Endodermal cell (in vitro differentiated cells): ENCODE measurements around the gene ASB10. TPM values are rescaled to one million over a fixed set of nuclear protein-coding genes. Genes with fewer than 3 reads are reported as not detected.

Experiments
- DNase-seq: peaks from one replicate; pipeline ENCODE4 v3.0.0-alpha.2; 2017
- H3K27ac ChIP-seq: 2 replicates; pipeline ENCODE4 v1.5.1; 2013; ENCODE audit warnings: mild to moderate bottlenecking, low read depth, low read length, moderate library complexity
- H3K27me3 ChIP-seq: 2 replicates; pipeline ENCODE4 v1.6.1; 2013; ENCODE audit warnings: mild to moderate bottlenecking, low read length, moderate library complexity; ENCODE audit not compliant: insufficient read depth, control insufficient read depth, poor library complexity, severe bottlenecking
- H3K36me3 ChIP-seq: 2 replicates; pipeline ENCODE4 v1.7.0; 2013; ENCODE audit warnings: mild to moderate bottlenecking, low read length, moderate library complexity; ENCODE audit not compliant: control insufficient read depth, insufficient read depth
- H3K4me1 ChIP-seq: one replicate; pipeline ENCODE4 v1.7.0; 2013; ENCODE audit warnings: low read length; ENCODE audit not compliant: control insufficient read depth, insufficient read depth
- H3K4me3 ChIP-seq: 2 replicates; pipeline ENCODE4 v1.5.1; 2013; ENCODE audit warnings: mild to moderate bottlenecking, low read length, moderate library complexity
- H3K9ac ChIP-seq: 2 replicates; pipeline ENCODE4 v1.6.1; 2013; ENCODE audit warnings: mild to moderate bottlenecking, low read length, moderate library complexity; ENCODE audit not compliant: poor library complexity, severe bottlenecking; ENCODE audit errors: extremely low read depth
- H3K9me3 ChIP-seq: 2 replicates; pipeline ENCODE4 v1.6.1; 2013; ENCODE audit warnings: mild to moderate bottlenecking, low read length, moderate library complexity; ENCODE audit not compliant: control insufficient read depth
- H3K27ac Mint-ChIP-seq: 2 replicates; pipeline ENCODE4 v1.8.0; 2020; ENCODE audit warnings: mixed read lengths
- H3K27me3 Mint-ChIP-seq: 2 replicates; pipeline ENCODE4 v1.8.0; 2021; ENCODE audit warnings: mild to moderate bottlenecking, mixed read lengths; ENCODE audit not compliant: insufficient read depth
- H3K36me3 Mint-ChIP-seq: 2 replicates; pipeline ENCODE4 v1.8.0; 2020; ENCODE audit warnings: low read depth, mixed read lengths
- H3K4me1 Mint-ChIP-seq: 2 replicates; pipeline ENCODE4 v1.8.0; 2020; ENCODE audit warnings: mixed read lengths
- H3K4me3 Mint-ChIP-seq: 2 replicates; pipeline ENCODE4 v1.8.0; 2020; ENCODE audit warnings: mild to moderate bottlenecking, moderate library complexity, mixed read lengths
- H3K9me3 Mint-ChIP-seq: 2 replicates; pipeline ENCODE4 v1.8.0; 2020; ENCODE audit warnings: mild to moderate bottlenecking, mixed read lengths
- WGBS, 2 experiments: methylation state at CpG; one replicate each; pipeline versions ENCODE4 v1.1.5 to v1.1.7; 2013; ENCODE audit warnings: missing lambda C conversion rate in 2 of 2, mixed read lengths in 1 of 2; ENCODE audit not compliant: insufficient coverage in 1 of 2, insufficient read length in 1 of 2; 5-methylcytosine and 5-hydroxymethylcytosine counted together
- total RNA-seq, 2 donors: library from RNA; stranded (reverse); fragmentation: NEBNext Ultra II Directional in 1 of 2; extraction: Animal tissue kit (Norgen Biotek cat#: 25700) in 1 of 2; gene quantifications; 2 replicates in 1 of 2; 3 replicates in 1 of 2; pipeline ENCODE4 v1.2.1, GENCODE V29; 2021
- TF ChIP-seq, protein P1 (sequence below): fragments of 200-600 bp; sonication (generic); conservative IDR thresholded peaks from 2 replicates; pipeline ENCODE4 v1.5.0; 2021; ENCODE audit warnings: antibody characterized with exemption, mild to moderate bottlenecking

ASB10 gene
- total RNA-seq, 2 donors from 2014 or later: not detected

DNA sequence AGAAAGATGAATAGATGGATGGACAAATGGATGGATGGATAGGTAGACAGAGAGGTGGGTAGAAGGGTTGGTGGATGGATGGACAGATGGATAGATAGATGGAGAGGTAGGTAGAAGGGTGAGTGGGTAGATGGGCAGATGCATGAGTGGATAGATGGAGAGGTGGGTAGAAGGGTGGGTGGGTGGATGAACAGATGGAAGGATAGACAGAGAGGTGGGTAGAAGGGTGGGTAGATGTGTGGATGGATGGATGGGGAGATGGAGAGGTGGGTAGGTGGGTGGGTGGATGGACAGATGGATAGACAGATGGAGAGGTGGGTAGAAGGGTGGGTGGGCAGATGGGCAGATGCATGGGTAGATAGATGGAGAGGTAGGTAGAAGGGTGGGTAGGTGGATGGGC lies 10.9 kb upstream of the ASB10 start:
- Mint-ChIP-seq H3K9me3 (no peaks in the 10 kb centered on the region), H3K27me3 (peaks cover 21% of the 10 kb centered on the region), H3K36me3 (no peaks in the 10 kb centered on the region), H3K4me1 (peaks cover 3% of the 10 kb centered on the region), H3K27ac (no peak overlapping the region), H3K4me3 (no peak overlapping the region)
- H3K27ac ChIP-seq: no peak overlapping the region
- no peak overlapping the region for H3K4me3 ChIP-seq
- H3K27me3 ChIP-seq: no peaks in the 10 kb centered on the region
- DNase-seq: no peak
- H3K36me3 ChIP-seq: no peaks in the 10 kb centered on the region
- TF ChIP-seq, protein P1, sequence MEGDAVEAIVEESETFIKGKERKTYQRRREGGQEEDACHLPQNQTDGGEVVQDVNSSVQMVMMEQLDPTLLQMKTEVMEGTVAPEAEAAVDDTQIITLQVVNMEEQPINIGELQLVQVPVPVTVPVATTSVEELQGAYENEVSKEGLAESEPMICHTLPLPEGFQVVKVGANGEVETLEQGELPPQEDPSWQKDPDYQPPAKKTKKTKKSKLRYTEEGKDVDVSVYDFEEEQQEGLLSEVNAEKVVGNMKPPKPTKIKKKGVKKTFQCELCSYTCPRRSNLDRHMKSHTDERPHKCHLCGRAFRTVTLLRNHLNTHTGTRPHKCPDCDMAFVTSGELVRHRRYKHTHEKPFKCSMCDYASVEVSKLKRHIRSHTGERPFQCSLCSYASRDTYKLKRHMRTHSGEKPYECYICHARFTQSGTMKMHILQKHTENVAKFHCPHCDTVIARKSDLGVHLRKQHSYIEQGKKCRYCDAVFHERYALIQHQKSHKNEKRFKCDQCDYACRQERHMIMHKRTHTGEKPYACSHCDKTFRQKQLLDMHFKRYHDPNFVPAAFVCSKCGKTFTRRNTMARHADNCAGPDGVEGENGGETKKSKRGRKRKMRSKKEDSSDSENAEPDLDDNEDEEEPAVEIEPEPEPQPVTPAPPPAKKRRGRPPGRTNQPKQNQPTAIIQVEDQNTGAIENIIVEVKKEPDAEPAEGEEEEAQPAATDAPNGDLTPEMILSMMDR: no peak
- H3K9ac ChIP-seq: no peak overlapping the region
- H3K4me1 ChIP-seq: no peaks in the 10 kb centered on the region
- no peaks in the 10 kb centered on the region for H3K9me3 ChIP-seq

GRCh38 chr7:151195616-151196450 lies 8.8 kb upstream of the ASB10 start:
- no peak overlapping the region for H3K27ac ChIP-seq
- Mint-ChIP-seq H3K4me1 (peaks cover 3% of the 10 kb centered on the region), H3K27ac (no peak overlapping the region), H3K36me3 (no peaks in the 10 kb centered on the region), H3K27me3 (peaks cover 13% of the 10 kb centered on the region), H3K4me3 (no peak overlapping the region), H3K9me3 (no peaks in the 10 kb centered on the region)
- no peak overlapping the region for H3K9ac ChIP-seq
- no peak overlapping the region for H3K4me3 ChIP-seq
- no peaks in the 10 kb centered on the region for H3K4me1 ChIP-seq
- H3K36me3 ChIP-seq: no peaks in the 10 kb centered on the region
- WGBS, 2 experiments: 71 to 76% methylated on average over 5 to 18 of the region's 19 CpGs
- H3K9me3 ChIP-seq: no peaks in the 10 kb centered on the region
- H3K27me3 ChIP-seq: no peaks in the 10 kb centered on the region
- DNase-seq: peak; percentile 81
- TF ChIP-seq, protein P1: no peak

- H3K36me3 ChIP-seq: no peaks in the 10 kb centered on the region
- no peak overlapping the region for H3K27ac ChIP-seq
- Mint-ChIP-seq H3K36me3 (no peaks in the 10 kb centered on the region), H3K27me3 (peaks cover 19% of the 10 kb centered on the region), H3K27ac (no peak overlapping the region), H3K4me3 (no peak overlapping the region), H3K4me1 (no peaks in the 10 kb centered on the region), H3K9me3 (no peaks in the 10 kb centered on the region)
- WGBS, 2 experiments: 95% methylated on average over 4 to 7 of the region's 7 CpGs
- TF ChIP-seq, protein P1: no peak
- H3K27me3 ChIP-seq: peaks cover 9% of the 10 kb centered on the region
- H3K9me3 ChIP-seq: no peaks in the 10 kb centered on the region
- H3K9ac ChIP-seq: no peak overlapping the region
- H3K4me1 ChIP-seq: no peaks in the 10 kb centered on the region
- H3K4me3 ChIP-seq: no peak overlapping the region
- DNase-seq: no peak
Observed at GRCh38 chr7:151194188-151194587, 7.1 kb upstream of the ASB10 start.
